MCF 10A (cell line): ENCODE measurements around the gene PATE4. TPM values are rescaled to one million over a fixed set of nuclear protein-coding genes. Genes with fewer than 3 reads are reported as not detected.

ENCODE experiments used
- BruUV-seq: library from RNA; stranded (reverse); fragments of 400-500 nt; replicated peaks from 2 replicates; lab custom pipeline; 2021; lab: Mats Ljungman, UMichigan
- CTCF ChIA-PET: fragments of 300-600 bp; sonication (Branson Sonifier 250); formaldehyde crosslinking; extraction: SDS; loops from one replicate; lab custom pipeline; 2021; ENCODE audit warnings: antibody characterized with exemption, inconsistent platforms; lab: Yijun Ruan, JAX
- POLR2A ChIA-PET: fragments of 300-600, 350-650 bp; sonication (Branson Sonifier 250); formaldehyde crosslinking; extraction: SDS; loops from one replicate; lab custom pipeline; 2020; ENCODE audit warnings: antibody characterized with exemption, inconsistent platforms; lab: Yijun Ruan, JAX
- DNase-seq: peaks from one replicate; pipeline ENCODE4 v3.0.0-alpha.2; 2018; ENCODE audit not compliant: unreplicated experiment
- H3K27ac Mint-ChIP-seq: one replicate; pipeline ENCODE4 v1.8.0; 2022; ENCODE audit warnings: mild to moderate bottlenecking, low read depth, mixed read lengths; ENCODE audit not compliant: unreplicated experiment
- H3K27me3 Mint-ChIP-seq: one replicate; pipeline ENCODE4 v1.8.0; 2022; ENCODE audit warnings: mixed read lengths; ENCODE audit not compliant: insufficient read depth, unreplicated experiment
- H3K36me3 Mint-ChIP-seq: one replicate; pipeline ENCODE4 v1.8.0; 2022; ENCODE audit warnings: mild to moderate bottlenecking, moderate library complexity, mixed read lengths; ENCODE audit not compliant: insufficient read depth, unreplicated experiment
- H3K4me1 Mint-ChIP-seq: one replicate; pipeline ENCODE4 v1.8.0; 2022; ENCODE audit warnings: mixed read lengths; ENCODE audit not compliant: insufficient read depth, unreplicated experiment
- H3K4me3 Mint-ChIP-seq: one replicate; pipeline ENCODE4 v1.8.0; 2022; ENCODE audit warnings: mild to moderate bottlenecking, moderate library complexity, mixed read lengths; ENCODE audit not compliant: unreplicated experiment
- H3K9me3 Mint-ChIP-seq: one replicate; pipeline ENCODE4 v1.8.0; 2022; ENCODE audit warnings: mixed read lengths; ENCODE audit not compliant: unreplicated experiment
- CTCF ChIP-seq: fragments of 200-600 bp; IDR thresholded peaks from one replicate; pipeline ENCODE4 v1.8.0; 2022; ENCODE audit warnings: antibody characterized with exemption, mild to moderate bottlenecking; ENCODE audit not compliant: unreplicated experiment
- intact Hi-C: fragments of 100-400 bp; cut with micrococcal nuclease; formaldehyde crosslinking; loops from 2 replicates; pipeline ENCODE4 v1.14.1; 2022
- total RNA-seq: library from RNA; stranded (reverse); gene quantifications from 2 replicates; pipeline ENCODE4 v1.2.3, GENCODE V29; 2022

The PATE4 gene
- total RNA-seq, 1 experiment from 2014 or later: not detected

- Mint-ChIP-seq H3K27me3 (no peaks in the 10 kb centered on the region), H3K9me3 (no peaks in the 10 kb centered on the region), H3K36me3 (no peaks in the 10 kb centered on the region), H3K4me3 (no peak overlapping the region), H3K27ac (no peak overlapping the region), H3K4me1 (no peaks in the 10 kb centered on the region)
- ChIA-PET CTCF (interaction anchor here (1.6 kb wide), 1 partner anchor 145 kb away, joined by 3 read pairs; no protein-coding TSS in a partner anchor), POLR2A (no interaction called here)
- no peak for TF ChIP-seq CTCF
- BruUV-seq: no TSS peak
- intact Hi-C loops: no loop called here
- DNase-seq: no peak
These were observed 36.4 kb downstream of the PATE4 start for GRCh38 chr11:125869521-125869920.

- intact Hi-C loops: loop anchor here (5.0 kb wide), 1 partner anchor 304 kb away; the partner anchor contains the start of gene EI24
- H3K36me3 Mint-ChIP-seq: no peaks in the 10 kb centered on the region
- no peak overlapping the region for H3K27ac Mint-ChIP-seq
- H3K4me1 Mint-ChIP-seq: no peaks in the 10 kb centered on the region
- CTCF ChIA-PET: interaction anchor here (0.6 to 0.7 kb wide), 2 partner anchors 221 to 1809 kb away, joined by 3 to 5 read pairs; no protein-coding TSS in a partner anchor
- no peaks in the 10 kb centered on the region for H3K9me3 Mint-ChIP-seq
- DNase-seq: peak; percentile 46
- no peaks in the 10 kb centered on the region for H3K27me3 Mint-ChIP-seq
- POLR2A ChIA-PET: interaction anchor here (1.0 kb wide), 1 partner anchor 16 kb away, joined by 3 read pairs; the partner anchor contains the start of gene HYLS1
- BruUV-seq: no TSS peak
- TF ChIP-seq CTCF: peak; percentile 29
- no peak overlapping the region for H3K4me3 Mint-ChIP-seq
These were observed 38.4 kb downstream of the PATE4 start for GRCh38 chr11:125871391-125872137.

GRCh38 chr11:125872138-125872491, 39.0 kb downstream of the PATE4 start:
- H3K9me3 Mint-ChIP-seq: no peaks in the 10 kb centered on the region
- BruUV-seq: no TSS peak
- H3K27me3 Mint-ChIP-seq: no peaks in the 10 kb centered on the region
- H3K27ac Mint-ChIP-seq: no peak overlapping the region
- intact Hi-C loops: loop anchor here (5.0 kb wide), 1 partner anchor 305 kb away; the partner anchor contains the start of gene EI24
- H3K4me3 Mint-ChIP-seq: no peak overlapping the region
- ChIA-PET CTCF (no interaction called here), POLR2A (no interaction called here)
- H3K36me3 Mint-ChIP-seq: no peaks in the 10 kb centered on the region
- H3K4me1 Mint-ChIP-seq: no peaks in the 10 kb centered on the region
- no peak for TF ChIP-seq CTCF
- no peak for DNase-seq

- ChIA-PET POLR2A (interaction anchor here (0.6 kb wide), 1 partner anchor 849 kb away, joined by 3 read pairs; no protein-coding TSS in a partner anchor), CTCF (interaction anchor here (0.5 to 1.3 kb wide), 11 partner anchors 13 to 1229 kb away, joined by 3 to 4 read pairs (median 3); partner anchors contain the start of gene HYLS1)
- DNase-seq: no peak
- H3K4me3 Mint-ChIP-seq: no peak overlapping the region
- TF ChIP-seq CTCF: no peak
- H3K27me3 Mint-ChIP-seq: no peaks in the 10 kb centered on the region
- no peaks in the 10 kb centered on the region for H3K9me3 Mint-ChIP-seq
- H3K4me1 Mint-ChIP-seq: no peaks in the 10 kb centered on the region
- H3K36me3 Mint-ChIP-seq: no peaks in the 10 kb centered on the region
- H3K27ac Mint-ChIP-seq: no peak overlapping the region
- intact Hi-C loops: loop anchor here (1.0 to 5.0 kb wide), 5 partner anchors 150 to 911 kb away; partner anchors contain the start of gene EI24
- BruUV-seq: no TSS peak
These were observed 40.9 kb downstream of the PATE4 start for GRCh38 chr11:125873881-125874555.
